ENCODE measurements around the gene DPH7.

DPH7 gene

DNA sequence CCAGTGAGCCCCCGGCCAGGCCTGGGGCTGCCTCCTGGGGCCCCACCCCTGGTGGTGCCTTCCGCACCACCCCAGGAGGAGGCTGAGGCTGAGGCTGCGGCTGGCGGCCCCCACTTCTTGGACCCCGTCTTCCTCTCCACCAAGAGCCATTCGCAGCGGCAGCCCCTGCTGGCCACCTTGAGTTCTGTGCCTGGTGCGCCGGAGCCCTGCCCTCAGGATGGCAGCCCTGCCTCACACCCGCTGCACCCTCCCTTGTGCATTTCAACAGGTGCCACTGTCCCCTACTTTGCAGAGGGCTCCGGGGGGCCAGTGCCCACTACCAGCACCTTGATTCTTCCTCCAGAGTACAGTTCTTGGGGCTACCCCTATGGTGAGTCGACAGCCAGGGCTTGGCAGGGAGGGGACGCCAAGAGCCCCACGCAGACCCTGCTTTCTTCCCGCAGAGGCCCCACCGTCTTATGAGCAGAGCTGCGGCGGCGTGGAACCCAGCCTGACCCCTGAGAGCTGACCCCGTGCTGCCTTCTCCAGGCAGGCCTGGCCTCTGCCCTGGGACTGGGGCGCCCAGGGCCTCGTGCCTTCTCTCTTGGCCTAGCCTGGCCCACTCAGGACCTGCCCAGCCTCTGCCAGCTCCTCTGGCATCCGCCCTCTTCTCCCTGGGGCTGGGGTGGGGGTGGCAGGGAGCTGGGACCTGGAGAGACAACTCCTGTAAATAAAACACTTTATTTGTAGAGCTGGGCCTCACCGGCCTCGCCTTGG, 36.1 kb upstream of the DPH7 start:
- Histone ChIP-seq H3K36me3 (ENCODE audit: control insufficient read depth, insufficient read depth, low read length) (peaks cover 4% of the 10 kb centered on the region), H3K27ac (ENCODE audit: low read depth, low read length) (no peak overlapping the region), H2BK15ac (replicated peaks; ENCODE audit: low read depth) (no peak overlapping the region), H2AK5ac (ENCODE audit: low read length) (no peak overlapping the region), H3K4ac (ENCODE audit: low read depth, low read length) (no peak overlapping the region), H3K4me3 (ENCODE audit: low read length) (no peak overlapping the region), H3K27me3 (ENCODE audit: insufficient read depth, low read length, poor library complexity) (no peaks in the 10 kb centered on the region), H4K8ac (ENCODE audit: low read depth, low read length) (no peak overlapping the region), H4K5ac (ENCODE audit: low read length) (no peak overlapping the region), H3K4me2 (ENCODE audit: low read length) (no peak overlapping the region), H3K79me1 (ENCODE audit: low read length) (peaks cover 13% of the 10 kb centered on the region), H3K9ac (ENCODE audit: low read length) (no peak overlapping the region), H3K23ac (ENCODE audit: low read length) (no peak overlapping the region), H3K56ac (ENCODE audit: low read length) (no peak overlapping the region), H3K4me1 (ENCODE audit: control insufficient read depth, low read depth, low read length) (peaks cover 5% of the 10 kb centered on the region), H3K18ac (ENCODE audit: low read length) (no peak overlapping the region), H2BK5ac (ENCODE audit: low read length) (no peak overlapping the region), H2BK120ac (ENCODE audit: low read depth, low read length) (no peak overlapping the region), H3K79me2 (ENCODE audit: control insufficient read depth, insufficient read depth, low read length) (peaks cover 22% of the 10 kb centered on the region)
- WGBS (ENCODE audit: extremely low coverage, insufficient coverage, low lambda C conversion rate), result no CpG with 5 or more reads among the region's 25 CpGs
- no peak for DNase-seq

DNA sequence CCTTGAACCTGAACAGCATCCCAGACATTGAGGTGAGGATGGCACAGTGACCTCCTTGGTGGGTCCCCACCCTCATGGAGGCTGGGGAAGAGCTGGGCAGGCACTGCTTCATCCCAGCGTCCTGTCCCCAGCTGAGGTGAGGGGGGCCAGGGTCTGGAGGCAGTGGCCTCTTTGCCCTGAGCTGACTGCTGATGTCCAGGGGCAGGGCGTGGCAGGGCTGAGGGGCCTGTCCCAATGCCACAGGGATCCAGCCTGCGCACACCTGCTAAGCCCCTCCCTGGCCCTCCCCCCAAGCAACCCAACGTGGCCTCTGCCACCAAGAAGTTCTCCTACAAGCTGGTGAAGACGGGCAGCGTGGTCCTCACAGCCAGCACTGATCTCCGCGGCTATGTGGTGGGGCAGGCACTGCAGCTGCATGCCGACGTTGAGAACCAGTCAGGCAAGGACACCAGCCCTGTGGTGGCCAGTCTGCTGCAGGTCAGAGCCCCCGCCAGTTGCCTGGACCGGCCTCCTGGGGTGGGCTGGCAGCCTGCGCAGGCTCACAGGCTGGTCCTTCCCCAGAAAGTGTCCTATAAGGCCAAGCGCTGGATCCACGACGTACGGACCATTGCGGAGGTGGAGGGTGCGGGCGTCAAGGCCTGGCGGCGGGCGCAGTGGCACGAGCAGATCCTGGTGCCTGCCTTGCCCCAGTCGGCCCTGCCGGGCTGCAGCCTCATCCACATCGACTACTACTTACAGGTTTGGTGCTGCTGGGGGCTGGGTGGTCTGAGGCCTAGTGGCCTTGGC, 35.2 kb upstream of the DPH7 start:
- Histone ChIP-seq H3K79me2 (ENCODE audit: control insufficient read depth, insufficient read depth, low read length) (peaks cover 16% of the 10 kb centered on the region), H3K56ac (ENCODE audit: low read length) (no peak overlapping the region), H3K9ac (ENCODE audit: low read length) (no peak overlapping the region), H2BK5ac (ENCODE audit: low read length) (no peak overlapping the region), H3K4me3 (ENCODE audit: low read length) (no peak overlapping the region), H2BK120ac (ENCODE audit: low read depth, low read length) (no peak overlapping the region), H3K4me2 (ENCODE audit: low read length) (no peak overlapping the region), H3K79me1 (ENCODE audit: low read length) (peaks cover 11% of the 10 kb centered on the region), H3K27me3 (ENCODE audit: insufficient read depth, low read length, poor library complexity) (no peaks in the 10 kb centered on the region), H3K23ac (ENCODE audit: low read length) (no peak overlapping the region), H3K36me3 (ENCODE audit: control insufficient read depth, insufficient read depth, low read length) (peaks cover 4% of the 10 kb centered on the region), H4K8ac (ENCODE audit: low read depth, low read length) (no peak overlapping the region), H3K4me1 (ENCODE audit: control insufficient read depth, low read depth, low read length) (peaks cover 5% of the 10 kb centered on the region), H3K18ac (ENCODE audit: low read length) (no peak overlapping the region), H2AK5ac (ENCODE audit: low read length) (no peak overlapping the region), H2BK15ac (replicated peaks; ENCODE audit: low read depth) (no peak overlapping the region), H3K27ac (ENCODE audit: low read depth, low read length) (no peak overlapping the region), H3K4ac (ENCODE audit: low read depth, low read length) (no peak overlapping the region), H4K5ac (ENCODE audit: low read length) (no peak overlapping the region)
- no peak for DNase-seq
- no CpG with 5 or more reads among the region's 27 CpGs for WGBS (ENCODE audit: extremely low coverage, insufficient coverage, low lambda C conversion rate)

DNA sequence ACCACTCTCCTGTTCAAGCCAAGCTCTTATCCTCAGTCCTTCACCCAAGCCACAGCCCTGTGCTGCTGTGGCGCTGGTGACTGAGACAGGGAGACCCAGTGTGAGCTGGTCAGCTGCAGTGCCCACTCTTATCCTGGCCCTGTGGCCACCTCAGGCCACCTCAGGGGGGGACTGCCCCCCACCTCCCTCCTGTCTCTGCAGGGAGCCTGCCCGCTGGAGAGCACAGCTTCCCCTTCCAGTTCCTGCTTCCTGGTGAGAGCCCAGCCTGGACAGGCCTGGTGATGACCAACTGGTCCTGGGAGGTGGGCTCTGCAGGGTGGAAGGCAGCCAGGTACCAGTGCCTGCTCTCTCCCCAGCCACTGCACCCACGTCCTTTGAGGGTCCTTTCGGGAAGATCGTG, 34.5 kb upstream of the DPH7 start:
- no peak for DNase-seq
- H3K27me3 ChIP-seq (ENCODE audit: insufficient read depth, low read length, poor library complexity), result no peaks in the 10 kb centered on the region
- no peak overlapping the region for H2BK15ac ChIP-seq (replicated peaks; ENCODE audit: low read depth)
- H3K4me3 ChIP-seq (ENCODE audit: low read length), result no peak overlapping the region
- no peak overlapping the region for H3K23ac ChIP-seq (ENCODE audit: low read length)
- no CpG with 5 or more reads among the region's 5 CpGs for WGBS (ENCODE audit: extremely low coverage, insufficient coverage, low lambda C conversion rate)
- peaks cover 15% of the 10 kb centered on the region for H3K79me2 ChIP-seq (ENCODE audit: control insufficient read depth, insufficient read depth, low read length)
- H3K18ac ChIP-seq (ENCODE audit: low read length), result no peak overlapping the region
- no peak overlapping the region for H3K4me2 ChIP-seq (ENCODE audit: low read length)
- H4K8ac ChIP-seq (ENCODE audit: low read depth, low read length), result no peak overlapping the region
- H3K36me3 ChIP-seq (ENCODE audit: control insufficient read depth, insufficient read depth, low read length), result peaks cover 4% of the 10 kb centered on the region
- no peak overlapping the region for H2BK5ac ChIP-seq (ENCODE audit: low read length)
- no peak overlapping the region for H3K4ac ChIP-seq (ENCODE audit: low read depth, low read length)
- H2BK120ac ChIP-seq (ENCODE audit: low read depth, low read length), result no peak overlapping the region
- peaks cover 10% of the 10 kb centered on the region for H3K79me1 ChIP-seq (ENCODE audit: low read length)
- no peak overlapping the region for H3K56ac ChIP-seq (ENCODE audit: low read length)
- H3K4me1 ChIP-seq (ENCODE audit: control insufficient read depth, low read depth, low read length), result peaks cover 5% of the 10 kb centered on the region
- no peak overlapping the region for H2AK5ac ChIP-seq (ENCODE audit: low read length)
- H4K5ac ChIP-seq (ENCODE audit: low read length), result no peak overlapping the region
- H3K9ac ChIP-seq (ENCODE audit: low read length), result no peak overlapping the region
- H3K27ac ChIP-seq (ENCODE audit: low read depth, low read length), result no peak overlapping the region

DNA sequence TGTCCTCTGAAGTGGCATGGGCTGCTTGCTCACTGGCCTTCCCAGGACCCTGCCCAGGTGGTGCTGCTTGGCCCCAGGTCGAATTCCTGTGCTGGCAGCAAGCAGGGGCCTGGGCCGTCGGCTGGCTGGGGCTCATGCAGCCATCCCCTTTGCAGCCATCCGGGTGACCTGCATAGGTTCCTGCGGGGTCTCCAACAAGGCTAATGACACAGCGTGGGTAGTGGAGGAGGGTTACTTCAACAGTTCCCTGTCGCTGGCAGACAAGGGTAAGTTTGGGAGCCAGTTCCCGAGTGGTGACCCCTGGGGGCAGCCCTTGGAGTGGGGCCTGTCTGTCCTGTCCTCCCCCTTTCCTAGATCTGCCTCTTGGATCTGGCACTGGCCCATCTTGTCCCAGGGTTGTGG, 34.0 kb upstream of the DPH7 start:
- Histone ChIP-seq H3K9ac (ENCODE audit: low read length) (no peak overlapping the region), H3K79me1 (ENCODE audit: low read length) (peaks cover 8% of the 10 kb centered on the region), H4K5ac (ENCODE audit: low read length) (no peak overlapping the region), H2BK120ac (ENCODE audit: low read depth, low read length) (no peak overlapping the region), H3K4me3 (ENCODE audit: low read length) (no peak overlapping the region), H3K4ac (ENCODE audit: low read depth, low read length) (no peak overlapping the region), H3K4me2 (ENCODE audit: low read length) (no peak overlapping the region), H2AK5ac (ENCODE audit: low read length) (no peak overlapping the region), H2BK5ac (ENCODE audit: low read length) (no peak overlapping the region), H3K56ac (ENCODE audit: low read length) (peak overlapping the region; percentile 5), H3K79me2 (ENCODE audit: control insufficient read depth, insufficient read depth, low read length) (peaks cover 10% of the 10 kb centered on the region), H3K18ac (ENCODE audit: low read length) (no peak overlapping the region), H3K23ac (ENCODE audit: low read length) (no peak overlapping the region), H3K36me3 (ENCODE audit: control insufficient read depth, insufficient read depth, low read length) (peaks cover 4% of the 10 kb centered on the region), H2BK15ac (replicated peaks; ENCODE audit: low read depth) (no peak overlapping the region), H3K27ac (ENCODE audit: low read depth, low read length) (no peak overlapping the region), H3K4me1 (ENCODE audit: control insufficient read depth, low read depth, low read length) (peaks cover 5% of the 10 kb centered on the region), H4K8ac (ENCODE audit: low read depth, low read length) (no peak overlapping the region), H3K27me3 (ENCODE audit: insufficient read depth, low read length, poor library complexity) (no peaks in the 10 kb centered on the region)
- WGBS (ENCODE audit: extremely low coverage, insufficient coverage, low lambda C conversion rate), result no CpG with 5 or more reads among the region's 8 CpGs
- no peak for DNase-seq

DNA sequence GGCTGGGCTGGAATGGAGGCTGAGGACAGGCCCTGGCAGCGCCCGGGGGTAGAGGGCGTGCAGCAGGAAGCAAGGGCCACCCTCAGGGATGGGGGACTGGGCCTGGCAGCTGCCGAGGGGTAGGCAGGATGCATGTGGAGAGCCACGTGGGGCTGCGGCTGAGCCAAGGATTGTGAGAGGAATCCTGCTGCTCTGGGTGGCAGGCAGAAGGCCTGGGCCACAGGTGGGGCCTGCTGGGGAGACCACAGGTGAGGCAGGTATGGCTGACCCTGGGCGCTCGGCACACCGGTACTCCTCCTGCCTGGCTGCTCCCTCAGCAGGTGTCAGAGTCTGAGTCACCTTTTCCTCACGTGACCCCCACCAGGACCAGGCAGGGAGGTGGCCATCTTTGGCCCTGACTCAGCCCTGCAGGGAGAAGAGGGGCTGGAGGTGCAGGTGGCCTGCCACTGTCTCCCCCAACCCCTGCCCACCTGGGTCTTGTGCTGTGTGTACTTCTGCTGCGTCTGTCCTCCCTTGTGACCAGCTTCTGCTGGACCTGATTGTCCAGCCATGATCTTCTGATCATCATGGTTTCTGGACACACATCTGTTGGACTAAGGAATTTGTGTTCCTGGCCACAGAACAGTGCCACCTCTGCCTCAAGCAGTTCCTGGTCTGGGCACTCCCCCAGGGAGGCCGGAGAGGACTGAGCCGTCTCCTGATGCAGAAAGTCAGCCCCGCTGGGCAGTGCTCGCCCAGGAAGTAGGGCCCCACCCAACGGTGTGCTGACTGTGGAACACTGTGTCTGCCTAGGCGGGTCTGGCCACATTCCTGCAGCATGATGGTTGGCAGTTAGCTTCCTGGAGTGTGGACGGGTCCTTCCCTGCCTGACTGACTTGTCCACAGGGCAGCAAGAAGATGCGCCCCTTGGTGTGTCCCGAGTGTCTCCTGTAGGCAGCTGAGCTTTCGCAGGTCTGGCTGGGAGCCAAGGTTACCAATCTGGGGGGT, 33.2 kb upstream of the DPH7 start:
- Histone ChIP-seq H3K79me1 (ENCODE audit: low read length) (peaks cover 5% of the 10 kb centered on the region), H3K56ac (ENCODE audit: low read length) (peak overlapping the region; percentile 9), H4K5ac (ENCODE audit: low read length) (no peak overlapping the region), H3K23ac (ENCODE audit: low read length) (no peak overlapping the region), H3K18ac (ENCODE audit: low read length) (no peak overlapping the region), H2BK120ac (ENCODE audit: low read depth, low read length) (no peak overlapping the region), H3K9ac (ENCODE audit: low read length) (no peak overlapping the region), H2BK15ac (replicated peaks; ENCODE audit: low read depth) (no peak overlapping the region), H3K4me2 (ENCODE audit: low read length) (no peak overlapping the region), H3K27ac (ENCODE audit: low read depth, low read length) (no peak overlapping the region), H3K4ac (ENCODE audit: low read depth, low read length) (no peak overlapping the region), H3K36me3 (ENCODE audit: control insufficient read depth, insufficient read depth, low read length) (peaks cover 4% of the 10 kb centered on the region), H3K79me2 (ENCODE audit: control insufficient read depth, insufficient read depth, low read length) (peaks cover 5% of the 10 kb centered on the region), H3K4me1 (ENCODE audit: control insufficient read depth, low read depth, low read length) (peaks cover 3% of the 10 kb centered on the region), H2BK5ac (ENCODE audit: low read length) (no peak overlapping the region), H3K27me3 (ENCODE audit: insufficient read depth, low read length, poor library complexity) (no peaks in the 10 kb centered on the region), H3K4me3 (ENCODE audit: low read length) (no peak overlapping the region), H4K8ac (ENCODE audit: low read depth, low read length) (no peak overlapping the region), H2AK5ac (ENCODE audit: low read length) (no peak overlapping the region)
- no CpG with 5 or more reads among the region's 21 CpGs for WGBS (ENCODE audit: extremely low coverage, insufficient coverage, low lambda C conversion rate)
- DNase-seq, result peak; percentile 67

Data from mesendoderm (in vitro differentiated cells).